ENCODE measurements around the gene LAMA5.

LAMA5 gene

GRCh38 chr20:62306414-62307187, 60.5 kb downstream of the LAMA5 start:
- no peak overlapping the region for H3K4me3 ChIP-seq (replicated peaks in 1 of 2; ENCODE audit: low read depth in 2 of 2, low read length in 2 of 2)
- no peak for TF ChIP-seq CTCF (IDR thresholded peaks at IDR 0.05; ENCODE audit: low read depth, low read length)
- DNase-seq (ENCODE audit: low read depth in 2 of 2), result no peak

GRCh38 chr20:62305765-62306413, 61.2 kb downstream of the LAMA5 start:
- no peak for DNase-seq (ENCODE audit: low read depth in 2 of 2)
- TF ChIP-seq CTCF (IDR thresholded peaks at IDR 0.05; ENCODE audit: low read depth, low read length), result no peak

GRCh38 chr20:62305149-62305764, 61.9 kb downstream of the LAMA5 start:
- no peak for TF ChIP-seq CTCF (IDR thresholded peaks at IDR 0.05; ENCODE audit: low read depth, low read length)
- peak in 1 of 2 donors; percentile 29 for DNase-seq (ENCODE audit: low read depth in 2 of 2)
- peak overlapping the region in 1 of 2 donors; percentile 94 for H3K4me3 ChIP-seq (replicated peaks in 1 of 2; ENCODE audit: low read depth in 2 of 2, low read length in 2 of 2)

More at GRCh38 chr20:62305765-62306413, 61.2 kb downstream of the LAMA5 start:
- no peak overlapping the region for H3K4me3 ChIP-seq (replicated peaks in 1 of 2; ENCODE audit: low read depth in 2 of 2, low read length in 2 of 2)

- no peak for TF ChIP-seq CTCF (IDR thresholded peaks at IDR 0.05; ENCODE audit: low read depth, low read length)
- H3K4me3 ChIP-seq (replicated peaks in 1 of 2; ENCODE audit: low read depth in 2 of 2, low read length in 2 of 2), result peak overlapping the region; percentile 87 to 94
- DNase-seq (ENCODE audit: low read depth in 2 of 2), result no peak
Observed at GRCh38 chr20:62304331-62305148, 62.6 kb downstream of the LAMA5 start.

GRCh38 chr20:62303340-62304226, 63.5 kb downstream of the LAMA5 start:
- peak in 1 of 2 donors; percentile 44 for DNase-seq (ENCODE audit: low read depth in 2 of 2)

More at GRCh38 chr20:62303340-62304226, 63.5 kb downstream of the LAMA5 start:
- TF ChIP-seq CTCF (IDR thresholded peaks at IDR 0.05; ENCODE audit: low read depth, low read length), result no peak
- peak overlapping the region; percentile 87 to 94 for H3K4me3 ChIP-seq (replicated peaks in 1 of 2; ENCODE audit: low read depth in 2 of 2, low read length in 2 of 2)

Data from cardiac fibroblast (primary cell).